NT2/D1 (cell line): Measurements from ENCODE around the gene THOP1.

Experiments
- SUZ12 ChIP-seq: IDR thresholded peaks from 2 replicates; pipeline ENCODE4 v1.6.1; 2011; ENCODE audit not compliant: insufficient read length, insufficient read depth; ENCODE audit errors: extremely low read depth
- YY1 ChIP-seq: IDR thresholded peaks from 2 replicates; pipeline ENCODE4 v1.6.1; 2011; ENCODE audit not compliant: insufficient read length, insufficient read depth
- ZNF274 ChIP-seq: IDR thresholded peaks from 2 replicates; pipeline ENCODE4 v1.6.1; 2011; ENCODE audit warnings: mild to moderate bottlenecking, low read depth, low read length

DNA sequence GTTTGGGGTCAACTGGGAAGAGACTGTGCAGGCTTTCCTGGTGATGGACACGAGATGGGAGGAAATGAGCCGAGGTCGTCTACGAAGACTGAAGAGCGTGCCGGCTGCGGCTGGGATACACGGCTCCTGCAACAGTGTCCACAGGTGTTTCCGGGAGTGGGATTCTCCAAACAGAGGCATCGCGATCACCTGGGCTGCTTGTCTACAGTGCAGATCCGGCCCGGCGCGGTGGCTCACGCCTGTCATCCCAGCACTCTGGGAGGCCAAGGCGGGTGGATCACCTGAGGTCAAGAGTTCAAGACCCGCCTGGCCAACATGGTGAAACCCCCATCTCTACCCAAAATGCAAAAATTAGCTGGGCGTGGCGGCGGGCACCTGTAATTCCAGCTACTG lies 33.9 kb upstream of the THOP1 start:
- TF ChIP-seq ZNF274: no peak
- TF ChIP-seq YY1: no peak
- no peak for TF ChIP-seq SUZ12
